HG02970 (cell line): ENCODE data around the gene KIR3DL1.
"Not testable (repeated sequence)": the region's sequence is repeated elsewhere in the genome, so short reads cannot be mapped to it uniquely, and the experiment has no call there.

ENCODE experiments used
- ATAC-seq: cut with Tn5 transposase; IDR thresholded peaks from one replicate; pipeline ENCODE4 v1.9.1; 2021; ENCODE audit warnings: mild to moderate bottlenecking, moderate library complexity, moderate number of reproducible peaks; ENCODE audit not compliant: unreplicated experiment, low FRiP score

The KIR3DL1 gene

DNA sequence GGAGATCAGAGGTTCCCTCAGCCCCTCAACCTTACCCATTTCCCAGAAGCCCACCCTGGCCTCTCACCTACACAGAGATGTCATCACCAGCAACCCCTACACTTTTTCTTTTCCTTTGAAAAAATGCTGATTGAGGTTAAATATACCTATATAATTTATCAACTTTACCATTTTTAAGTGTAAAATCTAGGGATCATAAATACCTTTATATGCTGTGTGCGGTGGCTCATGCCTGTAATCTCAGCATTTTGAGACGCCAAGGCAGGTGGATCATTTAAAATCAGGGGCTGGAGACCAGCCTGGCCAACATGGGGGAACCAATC lies 9.8 kb upstream of the KIR3DL1 start:
- no peak for ATAC-seq

DNA sequence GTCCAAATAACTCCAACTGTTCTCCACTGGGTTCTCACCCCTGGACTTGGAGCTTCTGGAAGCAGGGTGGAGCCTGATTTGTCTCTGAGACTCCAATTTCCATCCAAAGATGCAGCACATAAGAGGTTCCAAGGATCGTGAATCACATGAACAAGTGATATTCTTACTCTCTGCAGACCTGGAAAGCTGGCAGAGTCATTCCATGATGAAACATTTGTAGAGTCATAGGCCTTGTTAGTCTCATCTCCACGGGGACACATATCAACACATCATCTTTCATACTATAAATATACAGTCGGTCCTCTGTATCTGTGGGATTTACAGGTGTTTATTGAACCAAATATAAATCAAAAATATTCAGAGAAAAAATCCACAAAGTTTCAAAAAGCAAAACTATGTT lies 1.7 kb upstream of the KIR3DL1 start:
- ATAC-seq = not testable (repeated sequence)

DNA sequence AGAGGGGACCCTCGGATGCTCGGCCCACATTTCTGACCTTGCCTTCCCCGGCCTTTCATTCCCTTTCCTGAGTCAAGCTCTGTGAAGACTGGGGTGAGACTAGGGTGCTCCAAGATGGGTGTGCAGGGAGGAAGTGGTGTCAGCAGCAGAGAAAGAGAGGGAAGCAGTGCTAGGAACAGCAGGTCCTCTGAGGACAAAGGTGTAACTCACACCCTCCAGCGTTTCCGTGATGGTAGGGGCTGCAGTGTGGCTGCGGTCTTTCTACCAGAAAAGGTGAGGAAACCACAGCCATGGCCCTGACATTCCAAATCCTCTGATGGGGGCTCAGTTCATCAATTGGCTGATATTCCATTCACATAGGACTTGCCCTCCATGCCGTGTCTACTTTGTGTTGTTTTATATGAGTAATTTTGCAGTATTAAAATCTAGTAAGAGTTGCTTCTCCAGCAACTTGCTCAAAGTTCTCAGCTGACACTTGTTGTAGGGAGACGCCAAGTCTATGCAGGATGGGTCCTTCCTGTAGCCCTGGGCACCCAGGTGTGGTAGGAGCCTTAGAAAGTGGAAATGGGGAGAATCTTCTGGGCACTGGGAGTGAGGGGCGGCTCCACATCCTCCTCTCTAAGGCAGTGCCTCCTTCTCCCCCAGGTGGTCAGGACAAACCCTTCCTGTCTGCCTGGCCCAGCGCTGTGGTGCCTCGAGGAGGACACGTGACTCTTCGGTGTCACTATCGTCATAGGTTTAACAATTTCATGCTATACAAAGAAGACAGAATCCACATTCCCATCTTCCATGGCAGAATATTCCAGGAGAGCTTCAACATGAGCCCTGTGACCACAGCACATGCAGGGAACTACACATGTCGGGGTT lies 1.6 kb downstream of the KIR3DL1 start:
- no peak for ATAC-seq

DNA sequence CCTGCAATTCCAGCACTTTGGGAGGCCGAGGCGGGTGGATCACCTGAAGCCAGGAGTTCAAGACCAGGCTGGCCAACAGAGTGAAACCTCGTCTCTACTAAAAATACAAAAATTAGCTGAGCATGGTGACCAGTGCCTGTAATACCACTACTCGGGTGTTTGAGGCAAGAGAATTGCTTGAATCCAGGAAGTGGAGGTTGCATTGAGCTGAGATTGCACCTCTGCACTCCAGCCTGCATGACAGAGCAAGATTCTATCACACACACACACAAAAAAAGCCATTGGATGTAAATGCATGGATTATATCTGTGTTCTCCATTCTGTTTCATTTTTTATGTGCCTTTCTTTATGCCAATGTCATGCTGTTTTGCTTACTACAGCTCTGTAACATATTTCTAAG lies 8.1 kb downstream of the KIR3DL1 start:
- ATAC-seq = not testable (repeated sequence)

DNA sequence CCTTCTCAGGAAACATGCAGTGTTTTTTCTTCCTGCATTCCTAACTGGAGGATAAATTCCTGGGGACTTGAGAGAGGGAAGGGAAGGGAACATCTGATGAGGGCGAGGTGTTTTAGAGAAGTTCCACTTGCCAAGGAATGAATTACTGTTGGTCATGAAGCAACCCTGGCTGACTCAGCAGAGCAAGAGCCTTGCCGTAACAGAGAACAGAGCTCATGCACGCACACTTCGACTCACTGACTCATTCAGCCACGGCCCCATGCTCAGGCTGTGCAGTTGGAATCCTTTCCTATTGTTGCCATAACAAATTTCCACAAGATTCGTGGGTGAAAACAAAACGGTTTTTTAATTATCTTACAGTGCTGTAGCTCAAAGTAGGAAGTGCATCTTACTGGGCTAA lies 9.1 kb downstream of the KIR3DL1 start:
- not testable (repeated sequence) for ATAC-seq

DNA sequence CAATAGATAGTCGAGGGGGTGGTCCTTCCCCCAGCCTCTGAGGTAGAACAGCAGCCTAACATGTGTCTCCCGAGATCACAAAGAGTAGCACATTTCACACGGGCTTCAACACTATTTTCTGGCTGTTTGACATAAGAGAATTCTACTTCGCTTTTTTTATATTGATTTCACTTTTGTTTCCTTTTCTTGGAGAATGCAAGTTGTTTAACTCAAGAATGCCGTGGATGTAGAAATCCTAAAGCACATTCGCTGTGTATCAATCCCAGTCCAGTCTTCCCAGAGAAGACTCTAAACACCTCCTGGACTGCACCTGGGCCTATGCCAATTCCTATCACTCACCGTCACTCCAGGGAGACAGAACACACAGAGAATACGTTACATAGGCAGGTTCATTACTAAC lies 11.8 kb downstream of the KIR3DL1 start:
- ATAC-seq = not testable (repeated sequence)

DNA sequence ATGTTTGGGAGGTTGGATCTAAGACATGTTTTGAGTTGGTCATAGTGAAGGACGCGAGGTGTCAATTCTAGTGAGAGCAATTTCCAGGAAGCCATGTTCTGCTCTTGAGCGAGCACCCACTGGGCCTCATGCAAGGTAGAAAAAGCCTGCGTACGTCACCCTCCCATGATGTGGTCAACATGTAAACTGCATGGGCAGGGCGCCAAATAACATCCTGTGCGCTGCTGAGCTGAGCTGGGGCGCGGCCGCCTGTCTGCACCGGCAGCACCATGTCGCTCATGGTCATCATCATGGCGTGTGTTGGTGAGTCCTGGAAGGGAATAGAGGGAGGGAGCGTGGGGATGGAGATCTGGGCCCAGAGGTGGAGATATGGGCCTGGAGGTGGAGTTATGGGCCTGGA lies 16.2 kb downstream of the KIR3DL1 start, which contains the start of gene KIR2DS4:
Gene KIR2DS4, plus strand, starts transcription at position 181 of the 400 bp plus-strand sequence.
- not testable (repeated sequence) for ATAC-seq

DNA sequence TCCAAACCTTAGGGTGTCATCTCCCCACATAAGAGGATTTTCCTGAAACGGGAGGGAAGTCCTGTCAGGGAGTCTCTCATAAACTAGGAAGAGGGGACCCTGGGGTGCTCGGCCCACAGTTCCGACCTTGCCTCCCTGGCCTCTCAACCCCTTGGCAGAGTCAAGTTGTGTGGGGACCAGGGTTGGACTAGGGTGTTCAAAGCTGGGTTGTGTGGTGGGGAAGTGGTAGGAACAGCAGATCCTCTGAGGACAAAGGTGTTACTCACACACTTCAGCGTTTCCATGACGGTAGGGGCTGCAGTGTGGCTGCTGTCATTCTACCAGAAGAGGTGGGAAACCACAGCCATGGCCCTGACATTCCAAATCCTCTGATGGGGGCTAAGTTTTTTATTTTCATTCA lies 18.9 kb downstream of the KIR3DL1 start:
- not testable (repeated sequence) for ATAC-seq

DNA sequence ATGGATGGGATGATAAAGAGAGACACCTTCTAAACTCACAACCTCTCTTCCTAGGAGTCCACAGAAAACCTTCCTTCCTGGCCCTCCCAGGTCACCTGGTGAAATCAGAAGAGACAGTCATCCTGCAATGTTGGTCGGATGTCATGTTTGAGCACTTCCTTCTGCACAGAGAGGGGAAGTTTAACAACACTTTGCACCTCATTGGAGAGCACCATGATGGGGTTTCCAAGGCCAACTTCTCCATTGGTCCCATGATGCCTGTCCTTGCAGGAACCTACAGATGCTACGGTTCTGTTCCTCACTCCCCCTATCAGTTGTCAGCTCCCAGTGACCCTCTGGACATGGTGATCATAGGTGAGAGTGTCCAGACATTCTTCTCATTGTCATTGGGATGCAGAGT lies 21.3 kb downstream of the KIR3DL1 start:
- ATAC-seq = not testable (repeated sequence)

DNA sequence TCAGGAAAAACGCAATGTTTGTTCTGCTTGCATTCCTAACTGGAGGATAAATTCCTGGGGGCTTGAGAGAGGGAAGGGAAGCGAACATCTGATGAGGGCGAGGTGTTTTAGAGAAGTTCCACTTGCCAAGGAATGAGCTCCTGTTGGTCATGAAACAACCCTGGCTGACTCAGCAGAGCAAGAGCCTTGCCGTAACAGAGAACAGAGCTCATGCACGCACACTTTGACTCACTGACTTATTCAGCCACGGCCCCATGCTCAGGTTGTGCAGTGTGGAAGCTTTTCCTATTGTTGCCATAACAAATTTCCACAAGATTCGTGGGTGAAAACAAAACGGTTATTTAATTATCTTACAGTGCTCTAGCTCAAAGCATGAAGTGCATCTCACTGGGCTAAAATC lies 26.9 kb downstream of the KIR3DL1 start:
- not testable (repeated sequence) for ATAC-seq

DNA sequence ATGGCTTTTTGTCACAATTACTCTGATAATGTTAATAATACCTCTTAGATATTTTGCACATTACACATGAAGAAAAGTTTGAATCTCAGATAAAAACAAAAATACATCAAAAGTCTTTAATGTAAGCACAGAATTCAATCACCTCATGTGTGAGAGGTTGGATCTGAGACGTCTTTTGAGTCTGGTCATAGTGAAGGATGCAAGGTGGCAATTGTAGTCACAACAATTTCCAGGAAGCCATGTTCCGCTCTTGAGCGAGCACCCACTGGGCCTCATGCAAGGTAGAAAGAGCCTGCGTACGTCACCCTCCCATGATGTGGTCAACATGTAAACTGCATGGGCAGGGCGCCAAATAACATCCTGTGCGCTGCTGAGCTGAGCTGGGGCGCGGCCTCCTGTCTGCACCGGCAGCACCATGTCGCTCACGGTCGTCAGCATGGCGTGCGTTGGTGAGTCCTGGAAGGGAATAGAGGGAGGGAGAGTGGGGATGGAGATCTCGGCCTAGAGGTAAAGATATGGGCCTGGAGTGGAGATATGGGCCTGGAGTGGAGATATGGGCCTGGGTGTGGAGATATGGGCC lies 33.9 kb downstream of the KIR3DL1 start, which contains the start of gene KIR3DL2:
Gene KIR3DL2, plus strand, starts transcription at position 383 of the 580 bp plus-strand sequence. Its CDS starts 33 bp downstream, at position 416.
- ATAC-seq = not testable (repeated sequence)

DNA sequence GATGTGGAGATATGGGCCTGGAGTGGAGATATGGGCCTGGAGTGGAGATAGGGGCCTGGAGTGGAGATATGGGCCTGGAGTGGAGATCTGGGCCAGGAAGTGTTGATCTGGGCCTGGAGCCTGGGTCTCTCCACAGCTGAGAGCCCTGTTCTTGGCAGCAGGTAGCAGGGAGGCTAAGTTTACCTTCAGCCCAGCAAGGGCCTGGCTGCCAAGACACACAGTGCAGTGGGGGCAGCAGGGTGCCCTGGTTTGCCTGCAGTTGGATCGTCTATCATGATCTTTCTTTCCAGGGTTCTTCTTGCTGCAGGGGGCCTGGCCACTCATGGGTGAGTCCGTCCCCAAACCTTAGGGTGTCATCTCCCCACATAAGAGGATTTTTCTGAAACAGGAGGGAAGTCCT lies 34.7 kb downstream of the KIR3DL1 start:
- no peak for ATAC-seq

DNA sequence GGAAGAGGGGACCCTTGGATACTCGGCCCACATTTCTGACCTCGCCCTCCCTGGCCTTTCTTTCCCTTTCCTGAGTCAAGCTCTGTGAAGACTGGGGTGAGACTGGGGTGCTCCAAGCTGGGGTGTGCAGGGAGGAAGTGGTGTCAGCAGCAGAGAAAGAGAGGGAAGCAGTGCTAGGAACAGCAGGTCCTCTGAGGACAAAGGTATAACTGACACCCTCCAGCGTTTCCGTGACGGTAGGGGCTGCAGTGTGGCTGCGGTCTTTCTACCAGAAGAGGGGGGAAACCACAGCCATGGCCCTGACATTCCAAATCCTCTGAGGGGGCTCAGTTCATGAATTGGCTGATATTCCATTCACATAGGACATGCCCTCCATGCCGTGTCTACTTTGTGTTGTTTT lies 35.1 kb downstream of the KIR3DL1 start:
- no peak for ATAC-seq

DNA sequence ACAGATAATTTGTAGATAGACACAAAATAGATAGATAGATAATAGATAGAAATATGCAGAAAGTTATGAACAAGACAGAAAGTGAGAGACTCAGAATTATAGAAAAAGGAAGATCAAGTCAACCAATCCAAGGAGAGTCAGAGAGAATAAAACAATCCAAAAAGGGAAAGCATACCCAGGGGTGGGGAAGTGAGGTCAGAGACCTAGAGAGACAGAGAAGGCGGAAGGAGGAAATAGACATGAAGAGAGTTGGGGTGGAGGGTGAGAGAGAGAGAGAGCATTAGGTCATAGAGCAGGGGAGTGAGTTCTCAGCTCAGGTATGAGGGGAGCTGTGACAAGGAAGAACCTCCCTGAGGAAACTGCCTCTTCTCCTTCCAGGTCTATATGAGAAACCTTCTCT lies 39.0 kb downstream of the KIR3DL1 start:
- ATAC-seq = not testable (repeated sequence)

DNA sequence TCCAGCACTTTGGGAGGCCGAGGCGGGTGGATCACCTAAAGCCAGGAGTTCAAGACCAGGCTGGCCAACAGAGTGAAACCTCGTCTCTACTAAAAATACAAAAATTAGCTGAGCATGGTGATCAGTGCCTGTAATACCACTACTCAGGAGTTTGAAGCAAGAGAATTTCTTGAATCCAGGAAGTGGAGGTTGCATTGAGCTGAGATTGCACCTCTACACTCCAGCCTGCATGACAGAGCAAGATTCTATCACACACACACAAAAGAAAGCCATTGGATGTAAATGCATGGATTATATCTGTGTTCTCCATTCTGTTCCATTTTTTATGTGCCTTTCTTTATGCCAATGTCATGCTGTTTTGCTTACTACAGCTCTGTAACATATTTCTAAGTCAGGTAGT lies 42.2 kb downstream of the KIR3DL1 start:
- not testable (repeated sequence) for ATAC-seq

DNA sequence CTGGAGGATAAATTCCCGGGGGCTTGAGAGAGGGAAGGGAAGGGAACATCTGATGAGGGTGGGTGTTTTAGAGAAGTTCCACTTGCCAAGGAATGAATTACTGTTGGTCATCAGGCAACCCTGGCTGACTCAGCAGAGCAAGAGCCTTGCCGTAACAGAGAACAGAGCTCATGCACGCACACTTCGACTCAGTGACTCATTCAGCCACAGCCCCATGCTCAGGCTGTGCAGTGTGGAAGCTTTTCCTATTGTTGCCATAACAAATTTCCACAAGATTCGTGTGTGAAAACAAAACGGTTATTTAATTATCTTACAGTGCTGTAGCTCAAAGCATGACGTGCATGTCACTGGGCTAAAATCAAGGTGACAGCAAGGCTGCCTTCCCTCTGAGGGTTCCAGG lies 43.2 kb downstream of the KIR3DL1 start:
- ATAC-seq = not testable (repeated sequence)

DNA sequence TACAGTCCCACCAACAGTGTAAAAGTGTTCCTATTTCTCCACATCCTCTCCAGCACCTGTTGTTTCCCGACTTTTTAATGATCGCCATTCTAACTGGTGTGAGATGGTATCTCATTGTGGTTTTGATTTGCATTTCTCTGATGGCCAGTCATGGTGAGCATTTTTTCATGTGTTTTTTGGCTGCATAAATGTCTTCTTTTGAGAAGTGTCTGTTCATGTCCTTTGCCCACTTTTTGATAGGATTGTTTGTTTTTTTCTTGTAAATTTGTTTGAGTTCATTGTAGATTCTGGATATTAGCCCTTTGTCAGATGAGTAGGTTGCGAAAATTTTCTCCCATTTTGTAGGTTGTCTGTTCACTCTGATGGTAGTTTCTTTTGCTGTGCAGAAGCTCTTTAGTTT lies 47.2 kb downstream of the KIR3DL1 start:
- not testable (repeated sequence) for ATAC-seq

DNA sequence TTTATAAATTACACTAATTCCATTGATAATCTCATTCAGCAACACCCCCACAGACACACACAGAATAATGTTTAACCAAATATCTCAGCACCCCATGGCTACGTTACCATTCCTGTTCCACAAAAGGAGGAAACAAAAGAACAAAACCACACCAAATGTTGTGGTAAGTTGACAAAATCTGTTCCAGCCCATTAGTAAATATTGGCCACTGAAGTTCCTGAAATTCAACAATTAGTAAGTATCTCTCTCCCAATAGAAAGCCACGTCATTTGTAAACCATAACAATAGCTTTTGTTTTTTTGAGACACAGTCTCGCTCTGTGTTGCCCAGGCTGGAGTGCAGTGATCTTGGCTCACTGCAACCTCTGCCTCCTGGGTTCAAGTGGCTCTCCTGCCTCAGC lies 55.4 kb downstream of the KIR3DL1 start:
- ATAC-seq = no peak

DNA sequence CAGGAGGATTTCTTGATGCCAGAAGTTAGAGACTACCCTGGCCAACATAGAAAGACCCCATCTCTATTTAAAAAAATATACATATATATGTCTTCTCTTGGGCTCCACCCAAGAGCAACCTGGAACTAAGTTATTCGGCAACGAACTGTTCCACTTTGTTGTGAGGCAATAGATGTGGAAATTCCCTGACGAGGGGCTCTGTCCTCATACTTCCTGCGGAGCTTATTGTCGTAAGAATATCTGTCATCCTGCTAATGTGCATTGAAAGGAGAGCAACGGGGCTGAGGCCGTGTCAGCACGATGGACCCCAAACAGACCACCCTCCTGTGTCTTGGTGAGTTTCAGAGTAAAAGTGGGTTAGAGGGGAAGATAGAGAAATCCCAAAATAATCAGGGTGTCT lies 57.7 kb downstream of the KIR3DL1 start, which contains the start of gene FCAR:
Gene FCAR, plus strand, starts transcription at position 246 of the 400 bp plus-strand sequence. Its CDS starts 55 bp downstream, at position 301.
- no peak for ATAC-seq

DNA sequence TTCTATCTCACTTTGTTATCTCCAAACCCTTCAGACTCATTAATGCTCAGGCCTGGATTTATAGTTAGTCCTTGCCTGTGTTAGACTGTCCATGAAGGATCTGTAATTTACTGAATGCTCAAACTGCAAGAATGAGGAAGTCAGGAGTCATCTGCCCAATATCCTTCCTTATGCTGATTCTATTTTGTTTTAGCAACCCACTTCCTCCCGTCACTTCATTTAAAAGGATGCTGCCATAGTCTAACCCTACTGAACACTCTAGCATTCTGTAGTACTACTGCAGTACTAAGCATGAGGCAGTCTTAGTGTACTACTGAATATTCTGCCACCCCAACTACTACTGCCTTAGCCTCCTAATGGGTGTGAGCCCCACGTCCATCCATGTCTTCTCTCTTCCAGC lies 59.2 kb downstream of the KIR3DL1 start:
- no peak for ATAC-seq

DNA sequence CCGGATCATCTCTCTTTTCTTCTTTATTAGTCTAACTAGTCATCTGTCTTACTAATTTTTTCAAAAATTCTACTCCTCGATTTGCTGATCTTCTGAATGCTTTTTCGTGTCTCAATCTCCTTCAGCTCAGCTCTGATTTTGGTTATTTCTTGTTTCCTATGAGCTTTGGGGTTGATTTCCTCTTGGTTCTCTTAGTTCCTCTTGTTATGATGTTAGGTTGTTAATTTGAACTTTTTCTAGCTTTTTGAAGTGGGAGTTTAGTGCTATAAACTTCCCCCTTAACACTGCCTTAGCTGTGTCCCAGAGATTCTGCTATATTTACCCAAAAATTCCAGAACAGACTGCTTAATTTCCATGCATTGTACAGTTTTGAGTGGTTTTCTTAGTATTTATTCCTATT lies 61.2 kb downstream of the KIR3DL1 start:
- no peak for ATAC-seq
